NCI-H146 (cell line): Measurements from ENCODE around the gene HLA-DMB.
A peak's percentile ranks its signal among the peaks of the same experiment; 100 is the strongest.
"Not testable (repeated sequence)": the region's sequence is repeated elsewhere in the genome, so short reads cannot be mapped to it uniquely, and the experiment has no call there.

Source experiments
- DNase-seq: peaks from one replicate; lab custom pipeline; 2025; lab: John Stamatoyannopoulos, UW

The HLA-DMB gene

DNA sequence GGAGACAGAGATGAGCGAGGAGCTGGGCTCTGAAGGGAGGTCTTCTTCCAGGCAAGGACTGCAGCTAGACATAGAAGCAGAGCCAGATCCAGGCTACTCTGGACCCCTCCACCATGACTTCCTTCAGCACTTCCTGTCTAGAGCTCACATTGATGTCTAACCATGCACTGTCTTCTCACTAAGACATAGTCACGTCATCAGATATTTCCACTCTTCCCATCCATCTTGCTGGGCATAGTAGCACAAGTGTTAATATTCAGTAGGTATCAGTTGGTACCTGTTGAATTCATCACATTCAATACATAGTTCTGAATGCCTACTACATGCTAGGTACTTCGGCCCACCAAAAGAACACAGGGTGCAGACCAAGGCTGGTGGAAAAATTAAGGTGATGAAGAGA lies 9.2 kb upstream of the HLA-DMB start:
- DNase-seq = no peak

DNA sequence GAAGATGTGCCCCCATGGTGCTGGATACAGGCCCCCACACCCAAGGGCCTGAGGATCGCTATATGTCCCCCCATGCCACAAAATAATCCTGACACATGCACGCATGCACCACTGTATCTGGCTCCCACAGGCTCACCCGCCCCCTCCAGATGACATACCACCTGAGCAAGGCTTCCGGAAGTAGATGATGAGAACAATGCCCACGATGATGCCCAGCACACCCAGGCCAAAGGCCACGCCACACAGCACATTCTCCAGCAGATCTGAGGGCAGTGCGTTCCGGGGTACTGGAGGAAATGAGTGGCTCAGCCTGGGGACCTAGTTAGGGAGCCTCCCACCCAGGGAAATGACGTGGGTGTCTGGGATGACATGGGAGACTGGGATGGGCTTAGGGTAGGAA lies 8.3 kb upstream of the HLA-DMB start:
- DNase-seq = no peak

DNA sequence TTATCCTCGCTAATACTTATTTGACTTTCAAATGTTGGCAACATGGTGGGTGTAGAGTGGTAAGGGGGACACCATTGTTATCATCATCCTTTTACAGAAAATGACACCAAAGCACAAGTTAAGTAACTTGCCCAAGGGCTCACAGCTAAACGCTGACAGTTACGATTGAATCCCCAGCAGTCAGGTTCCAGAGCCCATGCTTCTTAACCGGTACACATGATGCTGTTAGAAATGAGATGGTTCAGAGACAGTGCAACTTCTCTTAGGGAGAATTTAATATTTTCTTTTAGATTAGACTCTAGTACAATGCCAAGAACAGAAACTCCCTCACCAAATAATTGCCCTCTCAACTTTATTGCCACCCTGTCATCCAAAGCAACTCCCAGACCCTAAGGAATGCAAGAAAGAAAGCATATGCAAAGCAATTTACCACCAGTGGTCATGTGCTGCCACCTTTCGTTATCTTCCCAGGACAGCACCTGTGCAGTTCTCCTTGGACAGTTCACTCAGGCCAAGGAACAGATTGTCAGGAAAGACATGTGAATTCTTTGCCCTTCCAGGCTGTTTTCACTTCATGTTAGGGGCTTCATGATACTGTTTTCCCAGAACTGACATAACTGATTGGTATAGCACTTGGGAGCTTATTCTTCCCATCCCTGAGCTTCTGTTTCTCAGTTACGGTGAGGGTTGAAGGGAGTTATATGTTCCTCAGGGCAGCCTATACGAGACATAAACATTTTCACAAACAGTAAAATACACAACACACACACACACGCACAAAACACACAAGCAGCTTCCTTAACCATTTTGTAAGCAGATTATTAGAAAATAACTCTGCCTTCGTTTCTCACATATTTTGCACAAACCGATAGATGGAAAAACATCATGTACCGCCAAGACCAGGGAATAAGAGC lies 7.0 kb upstream of the HLA-DMB start:
- peak; percentile 47 for DNase-seq

DNA sequence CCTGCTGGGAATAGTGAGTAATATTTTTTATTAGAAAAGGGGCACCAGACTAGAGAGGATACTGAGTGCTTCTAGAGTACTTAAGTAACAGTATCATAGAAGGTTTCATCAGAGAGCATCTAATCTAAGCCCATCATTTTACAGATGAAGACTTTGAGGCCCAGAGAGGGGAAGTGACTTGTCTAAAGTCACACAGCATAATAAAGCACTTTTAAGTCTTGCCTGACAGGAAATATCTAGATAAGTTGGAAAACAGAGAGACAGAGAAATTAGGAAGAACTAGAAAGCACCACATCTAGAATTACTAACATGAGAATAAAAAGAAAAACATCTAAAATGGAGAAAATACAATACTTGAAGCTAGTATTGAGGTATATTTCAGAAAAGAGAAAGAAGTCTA lies 6.1 kb upstream of the HLA-DMB start:
- DNase-seq = no peak

DNA sequence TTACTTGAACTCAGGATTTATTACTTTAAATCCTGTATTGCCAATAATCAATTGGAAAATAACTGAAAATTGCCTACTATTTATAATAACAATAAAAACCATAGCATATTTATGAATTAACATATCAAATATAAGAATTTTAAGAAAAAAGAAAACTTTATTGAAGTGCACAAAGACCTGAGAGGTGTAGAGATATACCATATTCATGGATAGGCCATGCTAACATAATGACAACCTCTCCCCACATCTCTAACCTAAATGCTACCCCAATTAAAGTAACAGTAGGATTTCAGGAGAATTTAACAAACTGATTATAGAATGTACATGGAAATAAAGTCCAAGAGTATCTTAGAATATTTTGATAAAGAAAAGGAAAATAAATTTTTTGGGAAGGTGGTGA lies 5.1 kb upstream of the HLA-DMB start:
- no peak for DNase-seq

DNA sequence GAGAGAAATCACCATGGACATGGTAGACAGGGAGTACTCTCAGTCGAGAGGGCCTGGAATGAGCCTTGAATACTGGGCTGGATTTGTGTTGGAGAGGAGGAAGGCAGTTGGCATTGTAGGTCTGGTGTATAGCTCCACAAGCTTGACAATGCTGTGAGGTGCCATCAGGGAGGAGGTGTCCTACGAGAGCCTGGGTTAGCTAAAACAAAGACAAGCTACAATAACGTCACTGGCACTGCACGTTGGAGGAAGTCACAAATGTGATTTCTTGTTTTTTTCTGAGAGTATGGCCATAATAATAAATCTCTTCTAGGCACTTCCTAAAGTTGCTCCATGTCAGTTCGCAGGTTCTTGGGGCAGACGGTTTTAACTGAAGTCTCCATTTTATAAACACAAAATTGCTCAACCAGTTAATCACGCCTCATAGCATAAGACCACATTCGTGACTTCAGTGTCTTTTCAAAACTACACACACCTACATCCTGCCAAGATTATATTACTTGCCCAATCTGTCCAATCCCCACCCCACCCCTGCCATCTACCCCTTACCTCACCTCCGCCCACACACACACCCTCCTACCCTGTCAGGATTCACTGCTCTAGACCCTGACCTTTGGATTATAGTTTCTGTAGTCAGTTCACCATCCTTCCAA lies 4.4 kb upstream of the HLA-DMB start:
- no peak for DNase-seq

DNA sequence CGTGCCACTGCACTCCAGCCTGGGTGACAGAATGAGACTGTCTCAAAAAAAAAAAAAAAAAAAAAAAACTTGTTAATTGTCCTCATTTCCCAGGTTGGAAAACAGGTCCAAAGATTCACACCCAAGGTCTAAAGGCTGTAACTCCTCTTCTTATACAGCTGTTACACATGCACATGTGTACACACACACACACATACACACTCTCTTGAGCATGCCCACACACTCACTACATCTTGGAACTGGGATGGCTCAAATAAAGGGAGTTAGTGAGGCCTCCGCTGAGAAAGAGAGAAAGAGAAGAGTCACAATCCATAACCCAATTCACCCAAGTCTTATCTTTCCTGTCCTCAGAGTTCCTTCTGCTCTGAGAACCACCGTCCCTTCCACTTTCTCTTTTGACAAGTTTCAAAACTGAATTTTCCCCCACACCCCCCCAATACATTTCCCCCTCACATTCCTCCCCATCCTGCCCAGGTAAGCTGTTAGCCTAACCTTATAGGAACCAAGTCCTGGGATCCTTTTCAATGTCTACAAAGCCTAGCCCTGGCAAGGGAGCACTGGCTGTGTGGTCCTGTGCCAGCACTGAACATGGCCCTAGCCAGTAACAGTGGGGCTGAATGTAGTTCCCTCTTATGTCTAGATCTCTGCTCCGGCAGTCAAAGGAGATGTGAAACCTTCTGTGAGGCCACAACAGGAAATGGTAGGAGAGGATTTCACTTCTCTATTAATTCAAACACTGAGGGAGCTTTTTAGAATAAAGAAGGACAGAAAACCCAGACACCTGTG lies 3.2 kb upstream of the HLA-DMB start:
- DNase-seq = no peak

DNA sequence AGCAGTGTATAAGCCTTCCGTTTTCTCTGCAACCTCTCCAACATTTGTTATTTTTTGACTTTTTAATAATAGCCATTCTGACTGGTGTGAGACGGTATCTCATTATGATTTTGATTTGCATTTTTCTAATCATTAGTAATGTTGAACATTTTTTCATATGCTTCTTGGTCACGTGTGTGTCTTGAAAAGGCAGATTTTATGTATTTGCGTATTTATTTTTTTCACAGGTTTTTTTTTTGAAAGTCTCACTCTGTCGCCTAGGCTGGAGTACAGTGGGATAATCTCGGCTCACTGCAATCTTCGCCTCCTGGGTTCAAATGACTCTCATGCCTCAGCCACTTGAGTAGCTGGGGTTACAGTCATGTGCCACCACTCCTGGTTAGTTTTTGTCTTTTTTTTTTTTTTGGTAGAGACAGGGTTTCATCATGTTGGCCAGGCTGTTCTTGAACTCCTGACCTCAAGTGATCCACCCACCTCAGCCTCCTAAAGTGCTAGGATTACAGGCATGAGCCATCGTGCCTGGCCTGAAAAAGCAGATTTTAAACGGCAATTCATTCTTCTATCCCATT lies 1.8 kb upstream of the HLA-DMB start:
- DNase-seq = not testable (repeated sequence)

DNA sequence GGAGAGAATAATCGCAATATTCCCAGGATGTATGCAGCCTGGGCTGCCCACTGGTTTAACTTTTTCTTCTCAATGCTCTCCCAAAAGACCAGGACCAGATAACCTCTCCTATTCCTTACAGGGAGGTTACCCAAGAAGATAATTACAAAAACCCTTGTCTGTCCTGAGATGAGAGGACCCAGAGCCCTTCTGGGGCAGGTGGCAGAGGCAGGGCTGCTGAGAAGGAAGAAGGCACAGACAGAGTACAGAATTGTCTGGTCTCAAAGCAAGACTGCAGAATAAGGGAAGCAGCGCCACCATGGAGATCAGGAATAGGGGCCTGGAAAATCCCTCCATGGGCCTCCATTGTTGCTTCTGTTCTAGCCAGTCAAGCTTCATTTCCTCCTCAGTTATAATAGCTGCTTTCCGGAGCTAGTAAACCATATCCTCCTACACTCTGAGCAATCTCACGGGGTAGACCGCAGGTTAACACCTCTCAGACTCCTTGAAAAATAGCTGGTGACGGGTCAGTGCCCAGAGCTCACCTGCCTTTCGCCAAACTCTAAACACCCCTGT lies 463 bp upstream of the HLA-DMB start:
- DNase-seq = no peak

DNA sequence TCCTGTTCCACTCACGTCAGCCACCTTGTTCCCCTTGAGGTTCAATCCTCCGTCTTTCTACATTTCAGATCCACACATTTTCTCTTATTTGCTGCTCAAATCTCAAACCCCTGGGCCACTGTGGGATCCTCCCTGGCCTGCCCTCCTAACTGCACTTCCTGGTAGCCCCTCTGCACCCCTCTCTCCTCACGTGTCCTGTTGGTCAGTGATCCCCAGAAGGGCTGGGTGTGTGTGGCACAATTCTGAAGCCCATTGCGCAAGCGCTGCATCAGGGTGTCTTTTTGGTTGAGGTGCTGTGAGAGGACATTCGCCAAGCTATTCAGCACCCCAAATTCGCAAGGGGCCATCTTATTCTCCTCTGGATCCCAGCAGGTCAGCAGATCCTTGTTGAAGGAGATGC lies 2.3 kb downstream of the HLA-DMB start:
- DNase-seq = no peak

DNA sequence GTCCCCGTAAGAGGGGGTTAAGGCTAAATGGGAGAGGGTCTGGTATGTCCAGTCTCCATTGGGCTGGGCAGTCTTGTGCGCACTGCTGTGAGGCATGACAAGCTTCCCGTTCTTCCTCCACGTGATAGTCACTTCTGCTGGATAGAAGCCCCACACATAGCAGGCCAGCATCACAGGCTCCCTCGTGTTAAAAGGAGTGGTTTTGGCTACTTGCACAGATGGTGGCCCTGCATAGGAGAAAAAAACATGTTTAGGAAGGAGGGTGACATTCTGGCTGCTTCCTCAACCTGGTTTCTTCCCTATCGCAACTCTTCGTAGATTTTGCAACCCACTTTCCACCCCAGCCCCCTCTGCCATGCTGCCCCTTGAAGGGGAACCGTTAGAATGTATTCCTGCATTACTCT lies 3.6 kb downstream of the HLA-DMB start:
- no peak for DNase-seq

DNA sequence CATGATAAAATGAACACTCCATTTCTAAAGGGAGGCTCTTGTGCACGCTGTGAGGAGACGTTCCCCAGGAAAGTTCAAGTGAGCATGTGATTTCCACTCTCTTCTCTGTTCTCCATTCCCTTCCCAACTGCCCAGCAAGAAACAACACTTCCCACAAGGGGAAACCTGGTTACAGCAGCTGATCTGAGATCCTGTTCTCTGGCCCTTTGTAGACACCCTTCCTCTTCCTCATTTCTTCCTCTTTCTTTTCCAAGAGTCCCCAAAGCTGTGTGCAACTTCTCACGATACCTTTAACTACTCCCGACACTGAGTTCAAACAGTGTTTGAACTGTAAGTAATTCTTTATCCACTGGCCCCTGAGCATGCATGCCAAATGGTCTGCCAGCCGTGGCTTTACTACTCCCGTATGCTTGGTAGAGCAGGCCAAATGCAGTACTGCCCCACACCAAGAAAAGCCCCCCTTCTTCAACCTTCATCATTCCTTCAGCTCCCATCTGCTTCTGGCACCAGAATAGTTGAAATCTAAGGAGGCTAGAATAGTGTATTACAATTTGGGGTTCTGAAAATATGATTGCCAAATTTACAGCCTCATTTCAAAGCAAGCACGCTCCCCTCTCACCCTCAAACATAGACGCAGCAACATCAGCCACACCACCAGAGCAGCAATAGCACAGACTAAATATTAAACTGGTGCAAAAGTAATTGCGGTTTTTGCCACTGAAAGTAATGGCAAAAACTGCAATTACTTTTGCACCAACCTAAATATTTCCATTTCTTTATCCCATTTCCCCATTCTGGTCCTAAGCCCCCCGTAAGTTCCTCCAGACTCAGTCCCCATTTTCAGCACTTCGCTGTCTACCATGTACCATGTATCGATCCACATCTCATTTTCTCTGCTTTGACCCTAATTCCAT lies 4.3 kb downstream of the HLA-DMB start:
- no peak for DNase-seq

DNA sequence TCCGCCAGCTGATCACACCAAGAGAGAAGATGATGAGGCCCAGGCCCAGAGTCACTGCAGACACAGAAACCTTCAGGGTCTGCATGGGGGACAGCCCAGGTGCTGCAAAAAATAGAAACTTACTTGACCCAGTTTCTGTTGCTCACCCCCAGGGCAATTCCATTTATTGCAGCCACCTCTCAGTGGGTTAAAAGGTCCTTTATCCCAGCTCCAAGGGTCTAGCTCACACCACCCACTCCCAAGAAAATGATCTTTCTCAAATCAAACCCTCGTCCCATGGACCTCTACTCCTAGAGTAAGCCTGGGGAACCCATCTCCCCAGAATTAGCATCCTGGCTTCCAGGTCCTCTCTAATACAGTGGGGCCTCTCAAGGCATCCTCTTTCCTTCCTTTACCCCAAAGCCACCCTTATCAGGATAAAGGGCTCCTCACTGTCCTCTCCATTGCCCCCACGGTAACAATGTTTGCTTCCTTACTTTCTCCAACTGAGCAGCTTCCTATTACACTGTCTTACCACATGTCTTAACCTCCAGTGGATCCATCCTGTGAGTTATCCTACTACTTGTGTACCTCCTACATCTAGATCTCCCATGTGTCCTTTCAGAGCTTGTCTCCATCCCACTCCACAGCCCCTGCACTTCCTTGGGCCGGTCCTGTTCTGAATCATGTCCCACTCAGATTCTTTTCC lies 5.1 kb downstream of the HLA-DMB start:
- no peak for DNase-seq

DNA sequence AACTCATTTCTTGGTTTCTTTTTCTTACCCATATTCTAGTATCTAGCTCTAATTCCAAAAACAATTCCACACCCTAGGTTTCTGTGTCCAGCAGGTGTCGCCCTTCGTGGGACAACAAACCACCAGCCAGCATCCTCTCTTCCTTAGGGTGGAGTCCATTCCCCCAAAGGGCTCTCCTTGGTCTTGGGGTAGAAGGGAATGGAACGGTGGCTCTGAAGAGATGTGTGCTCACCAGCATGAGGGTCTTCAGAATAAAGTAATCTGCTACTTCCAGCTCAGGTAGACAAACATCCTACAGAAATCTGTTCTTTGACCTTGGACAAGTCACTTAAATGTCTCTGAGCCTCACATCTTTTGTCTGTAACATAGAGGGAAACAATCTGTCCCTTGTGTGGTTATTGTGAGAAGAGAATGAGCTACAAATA lies 7.2 kb downstream of the HLA-DMB start:
- peak; percentile 54 for DNase-seq

DNA sequence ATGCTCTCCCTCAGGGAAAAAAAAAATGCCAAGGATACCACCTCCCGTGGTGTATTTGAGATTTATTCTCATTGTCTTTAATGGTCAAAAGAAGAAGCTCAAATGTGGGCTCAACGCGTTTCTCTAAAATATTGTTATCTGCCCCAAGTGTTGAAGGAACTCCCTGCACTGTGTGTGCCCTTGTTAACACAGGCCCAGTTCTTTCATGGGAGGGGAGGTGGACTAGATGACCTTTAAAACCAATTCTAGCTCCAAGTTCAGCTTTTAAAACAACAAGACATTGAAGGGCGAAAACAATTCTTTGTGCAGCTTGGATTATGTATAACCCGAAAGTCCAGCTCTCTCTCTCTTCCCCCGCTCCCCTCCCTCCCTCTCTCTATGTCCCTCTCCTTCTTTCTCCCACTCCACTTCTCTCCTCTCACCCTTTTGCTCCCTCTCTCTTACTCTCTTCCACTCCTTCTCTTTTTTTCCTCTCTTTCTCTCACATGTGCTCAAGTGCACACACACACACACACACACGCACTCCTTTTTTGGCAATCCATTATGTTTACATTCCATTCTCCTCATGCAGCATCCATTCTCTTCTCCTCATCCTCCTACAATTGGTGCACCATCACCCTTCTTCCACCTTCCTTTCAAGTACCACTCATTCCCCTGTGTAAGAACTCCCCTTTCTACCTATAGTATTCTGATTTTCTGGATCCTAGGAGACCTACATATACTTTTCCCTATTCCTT lies 8.5 kb downstream of the HLA-DMB start:
- no peak for DNase-seq

DNA sequence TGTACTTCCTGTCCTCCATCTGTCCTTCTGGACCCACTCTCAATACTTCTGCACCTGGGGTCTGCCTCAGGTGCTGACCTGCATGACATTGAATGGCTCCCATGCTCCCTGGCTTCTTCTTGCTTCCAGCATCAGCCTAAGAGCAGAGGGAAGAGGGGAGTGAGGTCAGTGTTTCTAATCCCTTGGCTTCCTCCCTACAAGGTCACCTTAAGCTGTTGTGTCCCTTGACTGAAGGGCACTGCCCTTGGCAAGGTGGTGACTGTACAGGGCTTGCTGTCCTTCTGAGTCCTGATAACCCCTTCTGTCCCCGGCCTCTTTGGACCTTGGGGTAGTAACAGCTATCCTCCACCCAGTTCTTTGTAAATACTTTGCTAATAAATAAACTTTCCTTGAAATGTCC lies 9.6 kb downstream of the HLA-DMB start:
- DNase-seq = no peak

DNA sequence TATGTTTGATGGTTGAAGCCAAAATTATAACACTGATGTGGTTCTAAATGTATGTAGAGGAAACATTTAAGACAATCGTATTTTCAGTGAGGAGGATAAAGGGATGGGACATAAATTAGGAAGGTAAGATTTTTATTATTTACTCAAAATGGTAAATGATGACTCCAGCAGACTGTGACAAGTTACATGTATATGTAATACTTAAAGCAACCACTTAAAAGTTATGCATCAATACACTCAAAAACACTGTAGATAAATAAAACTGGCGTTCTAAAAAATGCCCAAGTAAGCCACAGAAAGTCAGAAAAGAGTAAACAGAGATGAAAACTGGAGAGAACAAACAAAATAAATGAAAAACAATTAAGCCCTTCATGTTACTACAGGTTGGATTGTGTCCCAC lies 18.7 kb downstream of the HLA-DMB start:
- DNase-seq = no peak

DNA sequence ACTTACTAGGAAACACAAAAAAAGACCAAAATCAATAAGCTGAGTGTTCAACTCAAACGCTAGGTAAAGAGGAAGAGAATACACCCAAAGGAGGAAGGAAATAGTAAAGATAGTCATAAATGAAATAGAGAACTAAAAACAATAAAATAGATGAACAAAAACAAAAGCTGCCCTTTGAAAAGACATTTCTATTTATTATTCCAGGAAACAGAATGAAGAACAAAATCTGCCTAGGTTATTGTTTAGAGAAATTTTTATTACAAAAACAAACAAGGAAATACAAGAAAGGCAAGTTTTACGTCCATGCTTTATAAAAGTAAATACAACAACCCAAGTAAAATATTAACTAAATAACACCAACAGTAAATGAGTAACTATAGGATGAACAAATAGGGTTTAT lies 20.1 kb downstream of the HLA-DMB start:
- DNase-seq = no peak

DNA sequence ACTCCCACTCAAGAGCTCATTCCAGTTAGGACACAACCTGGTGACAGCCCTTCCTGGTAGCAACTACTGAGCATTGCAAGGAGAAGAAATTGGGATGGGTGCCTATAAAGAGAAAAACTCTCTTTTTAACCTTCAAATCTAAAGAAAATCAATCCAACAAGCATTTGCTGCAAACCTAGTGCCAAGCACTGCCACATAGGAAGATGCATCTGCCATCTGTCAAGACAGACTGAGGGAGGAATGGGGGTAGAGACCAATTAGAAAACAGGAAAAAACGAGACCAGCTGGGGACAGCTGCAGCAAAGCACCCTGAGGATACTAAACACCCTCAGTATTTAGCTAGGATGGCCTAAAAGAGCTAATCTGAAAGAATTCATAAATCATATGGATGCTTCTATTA lies 27.9 kb downstream of the HLA-DMB start:
- no peak for DNase-seq

DNA sequence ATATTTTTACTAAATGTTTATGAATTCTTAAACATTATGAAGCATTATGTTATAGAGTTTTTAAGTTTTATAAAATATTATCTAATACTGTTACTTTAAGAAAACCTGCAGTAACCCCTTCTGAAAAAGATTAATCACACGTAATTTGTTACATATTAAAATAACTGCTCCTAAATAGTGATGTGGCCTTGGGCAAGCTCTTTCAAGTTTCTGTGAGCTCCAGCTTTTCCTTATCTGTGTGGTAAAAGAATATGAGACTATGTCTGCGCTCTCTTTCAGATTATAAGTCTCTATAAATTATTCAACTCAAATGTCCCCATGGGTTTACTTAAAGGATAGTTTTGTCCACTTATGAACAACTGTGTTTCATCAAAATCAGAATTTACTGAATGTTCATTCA lies 31.9 kb downstream of the HLA-DMB start:
- DNase-seq = no peak
